Measurements from ENCODE around the gene KIAA1671. TPM values are rescaled to one million over a fixed set of nuclear protein-coding genes. Genes with fewer than 3 reads are reported as not detected.

Gene KIAA1671
- total RNA-seq, 1 donor from 2014 or later = 11.5 TPM

DNA sequence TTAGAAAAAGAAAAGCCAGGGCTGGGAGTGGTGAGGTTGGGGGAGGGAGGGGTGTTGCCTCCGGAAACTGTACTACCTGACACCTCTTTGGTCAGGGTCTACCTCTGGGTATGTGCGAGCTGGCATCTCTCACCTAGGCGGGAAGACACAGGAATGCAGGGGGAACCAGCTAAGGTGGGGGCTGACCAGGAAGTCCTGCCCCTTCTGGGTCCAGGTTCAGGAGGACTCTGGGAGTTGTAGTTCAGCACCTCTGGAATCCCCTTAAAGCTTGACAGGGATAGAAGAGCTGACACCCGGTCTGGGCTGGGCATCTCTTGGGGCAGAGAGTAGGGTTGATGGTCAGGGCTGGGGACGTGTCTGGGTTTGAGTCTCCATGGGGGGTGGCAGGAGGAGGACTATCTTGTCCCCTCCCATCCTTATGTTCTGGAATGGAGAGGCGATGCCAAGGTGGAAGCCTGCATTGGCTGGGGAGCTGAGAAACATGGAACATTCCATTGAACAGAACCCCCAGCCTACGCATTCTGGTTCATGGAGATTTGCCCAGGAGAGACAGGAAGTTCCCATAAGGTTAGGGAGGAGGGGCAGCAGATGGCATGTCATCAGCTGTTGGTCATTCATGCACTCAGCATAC, 2.1 kb upstream of the KIAA1671 start:
- Histone ChIP-seq H3K27me3 (ENCODE audit: control insufficient read depth in 3 of 3, insufficient read depth in 3 of 3, low read length in 3 of 3) (peaks cover 17 to 32% (median 23%) of the 10 kb centered on the region in 3 donors), H3K4me1 (ENCODE audit: control insufficient read depth in 3 of 3, insufficient read depth in 3 of 3, low read length in 3 of 3) (peaks cover 17 to 19% (median 18%) of the 10 kb centered on the region in 3 donors), H3K9ac (ENCODE audit: low read depth in 1 of 3, low read length in 3 of 3) (no peak overlapping the region), H3K36me3 (ENCODE audit: control insufficient read depth in 3 of 3, insufficient read depth in 3 of 3, low read length in 3 of 3) (no peaks in the 10 kb centered on the region), H3K9me3 (ENCODE audit: control insufficient read depth in 3 of 3, low read length in 3 of 3) (no peaks in the 10 kb centered on the region), H3K27ac (ENCODE audit: low read depth, low read length) (no peak overlapping the region), H3K4me3 (ENCODE audit: low read length in 3 of 3) (no peak overlapping the region)

DNA sequence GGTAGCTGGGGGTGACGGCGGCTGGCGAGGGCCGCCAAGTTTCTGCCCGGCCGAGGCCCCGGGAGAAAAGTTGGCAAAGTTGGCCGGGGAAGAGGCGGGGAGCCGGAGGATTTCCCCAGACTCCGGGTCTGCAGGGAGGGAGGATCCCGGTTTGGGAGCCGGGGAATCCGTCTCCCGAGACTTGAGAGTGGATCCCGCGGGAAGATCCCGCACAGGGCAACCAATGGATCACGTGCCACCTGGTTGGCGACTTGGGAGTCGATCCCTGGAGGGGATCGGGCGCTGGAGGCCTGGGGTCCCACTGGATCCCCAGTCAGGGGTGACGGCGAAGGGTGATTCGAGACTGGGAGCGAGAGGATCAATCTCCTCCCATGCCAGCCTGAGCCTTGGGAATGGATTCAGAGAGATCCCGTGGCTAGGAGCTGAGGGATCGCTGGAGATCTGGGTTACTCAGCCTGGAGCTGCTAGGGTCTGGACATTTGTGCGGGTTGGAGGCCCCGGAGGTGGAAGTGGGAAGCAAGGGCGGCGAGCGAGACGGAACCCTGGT, 394 bp downstream of the KIAA1671 start:
- peak overlapping the region; percentile 74 to 87 (median 80) for H3K9ac ChIP-seq (ENCODE audit: low read depth in 1 of 3, low read length in 3 of 3)
- H3K4me1 ChIP-seq (ENCODE audit: control insufficient read depth in 3 of 3, insufficient read depth in 3 of 3, low read length in 3 of 3) = peaks cover 18 to 22% (median 19%) of the 10 kb centered on the region in 3 donors
- peak overlapping the region; percentile 82 to 87 (median 84) for H3K4me3 ChIP-seq (ENCODE audit: low read length in 3 of 3)
- no peaks in the 10 kb centered on the region for H3K9me3 ChIP-seq (ENCODE audit: control insufficient read depth in 3 of 3, low read length in 3 of 3)
- peaks cover 14 to 28% (median 22%) of the 10 kb centered on the region in 3 donors for H3K27me3 ChIP-seq (ENCODE audit: control insufficient read depth in 3 of 3, insufficient read depth in 3 of 3, low read length in 3 of 3)
- H3K36me3 ChIP-seq (ENCODE audit: control insufficient read depth in 3 of 3, insufficient read depth in 3 of 3, low read length in 3 of 3) = no peaks in the 10 kb centered on the region
- peak overlapping the region; percentile 37 for H3K27ac ChIP-seq (ENCODE audit: low read depth, low read length)

DNA sequence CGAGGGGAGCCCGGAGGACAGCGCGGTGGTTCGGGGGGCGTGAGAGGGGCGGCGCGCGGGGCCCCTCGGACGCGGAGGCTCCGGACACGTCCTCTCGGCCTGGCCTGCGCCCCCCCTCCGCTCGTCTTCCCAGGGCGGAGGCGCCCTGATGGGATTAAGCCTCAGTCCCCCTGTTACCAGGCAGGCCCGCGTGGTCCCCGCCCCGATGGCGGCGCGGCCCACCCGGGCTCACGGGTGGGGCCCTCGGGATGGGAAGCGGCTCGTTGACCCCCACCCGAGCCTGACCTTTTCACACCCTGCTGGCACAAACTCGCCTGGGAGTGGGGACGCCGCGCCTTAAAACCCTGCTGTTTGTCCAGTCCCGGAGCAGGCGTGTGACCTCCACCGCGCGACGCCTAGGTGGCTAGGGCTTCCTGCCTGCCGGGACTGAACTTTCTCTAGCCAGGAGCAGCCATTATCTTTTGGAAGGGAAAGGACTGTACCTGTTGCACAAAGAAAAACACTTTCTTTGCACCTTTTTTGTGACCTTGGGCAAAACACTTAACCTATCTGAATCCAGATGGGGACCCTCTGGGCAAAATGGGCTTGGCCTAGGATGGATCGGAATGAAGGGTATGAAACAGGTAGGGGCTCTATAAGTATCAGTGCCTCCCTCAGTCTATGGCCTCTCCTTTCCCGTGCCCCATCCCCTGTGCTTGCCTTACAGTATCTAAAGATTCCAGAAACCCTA, 1.0 kb downstream of the KIAA1671 start:
- H3K4me3 ChIP-seq (ENCODE audit: low read length in 3 of 3) = peak overlapping the region; percentile 82 to 87 (median 84)
- peak overlapping the region; percentile 74 to 87 (median 80) for H3K9ac ChIP-seq (ENCODE audit: low read depth in 1 of 3, low read length in 3 of 3)
- H3K27me3 ChIP-seq (ENCODE audit: control insufficient read depth in 3 of 3, insufficient read depth in 3 of 3, low read length in 3 of 3) = peaks cover 9 to 22% (median 16%) of the 10 kb centered on the region in 3 donors
- H3K27ac ChIP-seq (ENCODE audit: low read depth, low read length) = peak overlapping the region; percentile 37
- peaks cover 18 to 22% (median 19%) of the 10 kb centered on the region in 3 donors for H3K4me1 ChIP-seq (ENCODE audit: control insufficient read depth in 3 of 3, insufficient read depth in 3 of 3, low read length in 3 of 3)
- no peaks in the 10 kb centered on the region for H3K36me3 ChIP-seq (ENCODE audit: control insufficient read depth in 3 of 3, insufficient read depth in 3 of 3, low read length in 3 of 3)
- no peaks in the 10 kb centered on the region for H3K9me3 ChIP-seq (ENCODE audit: control insufficient read depth in 3 of 3, low read length in 3 of 3)

DNA sequence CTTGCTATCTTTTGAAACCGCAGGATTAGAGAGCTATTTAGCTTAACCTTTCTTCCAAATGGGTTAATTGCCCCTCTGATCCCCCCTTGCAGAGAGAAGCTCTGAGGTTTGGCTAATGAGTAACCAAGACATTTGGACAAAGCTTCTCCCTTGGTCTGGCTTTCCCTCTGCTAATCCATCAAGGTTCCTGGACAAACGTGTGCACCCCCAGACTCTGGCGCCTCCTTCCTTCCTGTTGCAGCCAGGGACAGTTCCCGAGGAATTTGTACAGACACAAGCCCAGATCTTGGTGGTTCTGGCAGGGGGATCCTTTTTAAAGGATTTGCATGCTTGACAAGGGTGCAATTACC, 1.6 kb downstream of the KIAA1671 start:
- H3K4me3 ChIP-seq (ENCODE audit: low read length in 3 of 3) = peak overlapping the region in 2 of 3 donors; percentile 82 to 84
- H3K4me1 ChIP-seq (ENCODE audit: control insufficient read depth in 3 of 3, insufficient read depth in 3 of 3, low read length in 3 of 3) = peaks cover 18 to 22% (median 19%) of the 10 kb centered on the region in 3 donors
- no peaks in the 10 kb centered on the region for H3K9me3 ChIP-seq (ENCODE audit: control insufficient read depth in 3 of 3, low read length in 3 of 3)
- peaks cover 5 to 19% (median 11%) of the 10 kb centered on the region in 3 donors for H3K27me3 ChIP-seq (ENCODE audit: control insufficient read depth in 3 of 3, insufficient read depth in 3 of 3, low read length in 3 of 3)
- no peaks in the 10 kb centered on the region for H3K36me3 ChIP-seq (ENCODE audit: control insufficient read depth in 3 of 3, insufficient read depth in 3 of 3, low read length in 3 of 3)
- H3K9ac ChIP-seq (ENCODE audit: low read depth in 1 of 3, low read length in 3 of 3) = peak overlapping the region in 1 of 3 donors; percentile 11
- no peak overlapping the region for H3K27ac ChIP-seq (ENCODE audit: low read depth, low read length)

DNA sequence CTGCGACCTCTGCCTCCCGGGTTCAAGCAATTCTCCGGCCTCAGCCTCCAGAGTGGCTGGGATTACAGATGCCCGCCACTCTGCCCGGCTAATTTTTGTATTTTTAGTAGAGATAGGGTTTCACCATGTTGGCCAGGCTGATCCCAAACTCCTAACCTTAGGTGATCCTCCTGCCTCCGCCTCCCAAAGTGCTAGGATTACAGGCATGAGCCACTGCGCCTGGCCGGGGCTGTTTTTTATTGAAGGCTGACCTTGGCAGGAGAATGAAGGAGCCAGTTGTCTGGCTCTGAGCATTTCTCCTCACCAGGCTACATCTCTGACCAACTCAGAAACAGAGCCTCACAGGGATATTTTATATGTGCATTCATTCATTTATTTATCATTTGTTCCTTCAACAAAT, 2.3 kb downstream of the KIAA1671 start:
- Histone ChIP-seq H3K27ac (ENCODE audit: low read depth, low read length) (no peak overlapping the region), H3K4me1 (ENCODE audit: control insufficient read depth in 3 of 3, insufficient read depth in 3 of 3, low read length in 3 of 3) (peaks cover 18 to 22% (median 19%) of the 10 kb centered on the region in 3 donors), H3K4me3 (ENCODE audit: low read length in 3 of 3) (no peak overlapping the region), H3K9me3 (ENCODE audit: control insufficient read depth in 3 of 3, low read length in 3 of 3) (no peaks in the 10 kb centered on the region), H3K9ac (ENCODE audit: low read depth in 1 of 3, low read length in 3 of 3) (no peak overlapping the region), H3K36me3 (ENCODE audit: control insufficient read depth in 3 of 3, insufficient read depth in 3 of 3, low read length in 3 of 3) (no peaks in the 10 kb centered on the region), H3K27me3 (ENCODE audit: control insufficient read depth in 3 of 3, insufficient read depth in 3 of 3, low read length in 3 of 3) (peaks cover 5 to 14% (median 5%) of the 10 kb centered on the region in 3 donors)

DNA sequence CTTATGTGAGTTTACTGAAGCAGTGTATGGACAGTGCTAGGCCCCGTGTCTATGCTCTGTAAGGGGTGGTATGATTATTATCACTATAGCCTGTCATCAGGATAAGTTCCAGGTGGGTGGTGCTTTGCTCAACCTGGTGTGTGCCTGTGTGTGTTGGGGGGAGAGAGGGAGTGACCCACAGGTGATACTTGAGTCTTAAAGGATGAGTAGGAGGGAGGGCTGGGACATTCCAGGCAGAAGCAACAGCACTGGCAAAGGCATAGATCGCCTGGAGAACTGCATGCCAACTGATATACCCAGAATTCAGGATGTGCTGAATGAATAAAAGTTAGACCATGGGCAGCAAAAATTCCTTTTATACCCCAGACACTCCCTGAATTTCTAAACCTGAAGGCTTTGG, 4.5 kb downstream of the KIAA1671 start:
- Histone ChIP-seq H3K36me3 (ENCODE audit: control insufficient read depth in 3 of 3, insufficient read depth in 3 of 3, low read length in 3 of 3) (no peaks in the 10 kb centered on the region), H3K4me3 (ENCODE audit: low read length in 3 of 3) (no peak overlapping the region), H3K9me3 (ENCODE audit: control insufficient read depth in 3 of 3, low read length in 3 of 3) (peaks cover 0 to 2% (median 0%) of the 10 kb centered on the region in 3 donors), H3K4me1 (ENCODE audit: control insufficient read depth in 3 of 3, insufficient read depth in 3 of 3, low read length in 3 of 3) (peaks cover 17 to 22% (median 17%) of the 10 kb centered on the region in 3 donors), H3K27me3 (ENCODE audit: control insufficient read depth in 3 of 3, insufficient read depth in 3 of 3, low read length in 3 of 3) (peaks cover 0 to under 1% (median 0%) of the 10 kb centered on the region in 3 donors), H3K9ac (ENCODE audit: low read depth in 1 of 3, low read length in 3 of 3) (no peak overlapping the region), H3K27ac (ENCODE audit: low read depth, low read length) (no peak overlapping the region)

DNA sequence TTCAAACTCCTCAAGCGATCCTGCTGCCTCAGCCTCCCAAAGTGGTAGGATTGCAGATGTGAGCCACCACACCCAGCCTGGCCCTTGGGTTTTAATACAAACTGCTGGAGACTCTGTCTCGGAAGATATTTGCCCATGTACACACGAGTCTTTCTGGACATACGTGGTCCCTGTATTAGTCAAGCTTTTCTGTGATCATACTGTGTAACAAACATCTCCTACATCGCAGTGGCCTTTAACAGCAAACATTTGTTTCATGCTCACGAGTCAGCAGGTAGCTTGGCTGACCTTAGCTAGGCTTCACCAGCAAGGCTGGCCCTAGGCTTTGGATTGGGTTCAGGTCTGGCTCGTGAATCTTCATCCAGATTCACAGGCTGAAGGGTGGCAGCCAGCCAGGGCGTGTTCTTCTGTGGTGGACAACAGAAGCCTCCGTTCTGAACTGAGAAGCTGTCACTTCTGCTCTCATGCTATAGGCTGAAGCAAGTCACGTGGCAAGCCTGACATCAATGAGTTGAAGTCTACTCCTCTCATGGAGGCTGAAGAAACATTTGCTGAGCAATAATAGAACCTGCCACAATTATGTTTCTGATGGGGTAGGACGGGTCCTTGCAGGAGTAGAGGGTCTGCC, 8.8 kb downstream of the KIAA1671 start:
- Histone ChIP-seq H3K36me3 (ENCODE audit: control insufficient read depth in 3 of 3, insufficient read depth in 3 of 3, low read length in 3 of 3) (no peaks in the 10 kb centered on the region), H3K9me3 (ENCODE audit: control insufficient read depth in 3 of 3, low read length in 3 of 3) (peaks cover 0 to 2% (median 0%) of the 10 kb centered on the region in 3 donors), H3K27me3 (ENCODE audit: control insufficient read depth in 3 of 3, insufficient read depth in 3 of 3, low read length in 3 of 3) (no peaks in the 10 kb centered on the region), H3K4me1 (ENCODE audit: control insufficient read depth in 3 of 3, insufficient read depth in 3 of 3, low read length in 3 of 3) (peaks cover 6 to 14% (median 9%) of the 10 kb centered on the region in 3 donors), H3K9ac (ENCODE audit: low read depth in 1 of 3, low read length in 3 of 3) (no peak overlapping the region), H3K4me3 (ENCODE audit: low read length in 3 of 3) (no peak overlapping the region), H3K27ac (ENCODE audit: low read depth, low read length) (no peak overlapping the region)

DNA sequence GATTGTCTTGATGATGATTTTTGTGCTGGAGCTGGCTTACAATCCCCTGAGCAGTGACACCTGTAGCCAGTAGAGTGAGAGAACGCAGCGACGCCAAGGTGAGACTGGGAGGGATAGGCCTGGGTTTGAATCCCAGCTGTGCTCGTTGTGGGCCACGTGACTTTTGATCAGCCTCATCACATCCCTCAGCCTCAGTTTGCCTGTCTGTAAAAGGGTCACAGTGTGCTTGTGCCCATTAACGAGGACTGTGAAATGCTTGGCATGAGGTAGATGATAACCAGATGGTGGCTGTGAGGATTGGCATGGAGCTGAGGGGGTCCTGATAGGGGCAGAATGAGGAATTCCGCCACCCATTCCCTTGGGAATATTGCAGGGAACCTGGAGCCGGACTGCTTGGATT, 9.6 kb downstream of the KIAA1671 start:
- Histone ChIP-seq H3K27me3 (ENCODE audit: control insufficient read depth in 3 of 3, insufficient read depth in 3 of 3, low read length in 3 of 3) (no peaks in the 10 kb centered on the region), H3K9ac (ENCODE audit: low read depth in 1 of 3, low read length in 3 of 3) (no peak overlapping the region), H3K4me1 (ENCODE audit: control insufficient read depth in 3 of 3, insufficient read depth in 3 of 3, low read length in 3 of 3) (peaks cover 14 to 21% (median 16%) of the 10 kb centered on the region in 3 donors), H3K9me3 (ENCODE audit: control insufficient read depth in 3 of 3, low read length in 3 of 3) (peaks cover 0 to 2% (median 0%) of the 10 kb centered on the region in 3 donors), H3K27ac (ENCODE audit: low read depth, low read length) (no peak overlapping the region), H3K36me3 (ENCODE audit: control insufficient read depth in 3 of 3, insufficient read depth in 3 of 3, low read length in 3 of 3) (no peaks in the 10 kb centered on the region), H3K4me3 (ENCODE audit: low read length in 3 of 3) (no peak overlapping the region)

DNA sequence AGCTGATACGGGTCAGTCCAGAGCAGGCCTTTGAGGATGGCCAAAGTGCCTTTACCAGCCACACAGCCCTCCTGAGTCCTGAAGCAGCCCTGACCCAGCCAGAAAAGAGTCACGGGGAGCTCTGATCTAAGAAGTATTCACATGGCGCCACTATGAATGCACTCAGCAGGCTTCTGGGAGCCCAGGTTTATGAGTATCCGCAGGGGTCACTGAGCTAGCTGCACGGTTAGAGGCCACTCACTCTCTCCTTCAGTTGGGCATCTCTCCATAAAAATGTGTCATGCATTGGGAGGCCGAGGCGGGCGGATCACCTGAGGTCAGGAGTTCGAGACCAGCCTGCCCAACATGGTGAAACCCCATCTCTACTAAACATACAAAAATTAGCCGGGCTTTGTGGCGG, 10.3 kb downstream of the KIAA1671 start:
- no peak overlapping the region for H3K9ac ChIP-seq (ENCODE audit: low read depth in 1 of 3, low read length in 3 of 3)
- H3K4me1 ChIP-seq (ENCODE audit: control insufficient read depth in 3 of 3, insufficient read depth in 3 of 3, low read length in 3 of 3) = peaks cover 19 to 25% (median 20%) of the 10 kb centered on the region in 3 donors
- H3K4me3 ChIP-seq (ENCODE audit: low read length in 3 of 3) = no peak overlapping the region
- H3K36me3 ChIP-seq (ENCODE audit: control insufficient read depth in 3 of 3, insufficient read depth in 3 of 3, low read length in 3 of 3) = no peaks in the 10 kb centered on the region
- peaks cover 0 to 2% (median 0%) of the 10 kb centered on the region in 3 donors for H3K9me3 ChIP-seq (ENCODE audit: control insufficient read depth in 3 of 3, low read length in 3 of 3)
- no peak overlapping the region for H3K27ac ChIP-seq (ENCODE audit: low read depth, low read length)
- H3K27me3 ChIP-seq (ENCODE audit: control insufficient read depth in 3 of 3, insufficient read depth in 3 of 3, low read length in 3 of 3) = no peaks in the 10 kb centered on the region
